Stimulated activated CD4-positive, alpha-beta T cell treated with anti-CD3 and anti-CD28 coated beads, Interleukin-4, amount 100 ng/mL, for 4 hours (primary cell): Measurements from ENCODE around the gene DOK4.

Experiments used
- DNase-seq, 2 experiments: peaks; one replicate each; pipeline ENCODE4 v3.0.0-alpha.2; 2020

DOK4 gene

DNA sequence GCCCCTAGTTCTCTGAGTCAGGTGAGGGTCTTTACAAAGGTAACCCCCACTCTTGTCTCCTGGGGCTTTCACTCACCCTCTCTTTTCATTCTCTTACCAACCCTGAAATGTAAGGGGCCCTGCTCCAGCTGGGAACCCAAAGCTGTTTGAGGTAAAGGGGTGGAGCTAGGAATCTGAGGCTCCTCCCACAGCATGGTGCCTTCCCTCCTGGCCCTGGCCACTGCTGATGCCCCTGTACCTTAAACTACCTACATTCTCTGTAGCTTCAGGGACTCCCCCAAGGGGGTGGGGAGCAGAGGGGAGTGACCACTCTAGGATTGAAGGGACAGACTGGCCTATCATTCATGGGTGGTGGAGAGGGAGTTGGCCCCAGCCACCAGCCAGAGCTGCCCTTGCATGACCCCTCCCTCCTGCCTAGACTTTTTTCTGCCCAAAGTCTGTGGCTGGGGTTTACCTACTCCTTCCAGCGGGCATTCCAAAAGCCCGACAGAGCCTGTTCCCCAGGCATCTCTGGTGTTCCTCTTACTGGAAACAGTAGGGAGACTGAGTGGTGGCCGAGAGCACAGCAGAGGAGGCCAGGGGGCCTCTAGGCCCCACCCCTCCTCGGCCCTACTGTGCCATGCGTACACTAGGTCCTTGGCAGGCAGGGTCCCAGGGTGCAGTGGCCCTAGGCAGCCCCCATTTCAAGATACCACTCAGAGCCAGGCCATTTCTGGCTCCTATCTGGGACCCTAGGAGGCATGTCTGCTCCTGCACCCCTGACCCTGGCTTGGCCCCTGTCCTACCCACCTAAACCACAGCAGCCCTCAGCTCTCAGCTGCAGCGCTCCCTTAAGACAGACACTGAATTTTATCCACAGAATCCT is 9.5 kb downstream of the DOK4 start:
- no peak for DNase-seq

DNA sequence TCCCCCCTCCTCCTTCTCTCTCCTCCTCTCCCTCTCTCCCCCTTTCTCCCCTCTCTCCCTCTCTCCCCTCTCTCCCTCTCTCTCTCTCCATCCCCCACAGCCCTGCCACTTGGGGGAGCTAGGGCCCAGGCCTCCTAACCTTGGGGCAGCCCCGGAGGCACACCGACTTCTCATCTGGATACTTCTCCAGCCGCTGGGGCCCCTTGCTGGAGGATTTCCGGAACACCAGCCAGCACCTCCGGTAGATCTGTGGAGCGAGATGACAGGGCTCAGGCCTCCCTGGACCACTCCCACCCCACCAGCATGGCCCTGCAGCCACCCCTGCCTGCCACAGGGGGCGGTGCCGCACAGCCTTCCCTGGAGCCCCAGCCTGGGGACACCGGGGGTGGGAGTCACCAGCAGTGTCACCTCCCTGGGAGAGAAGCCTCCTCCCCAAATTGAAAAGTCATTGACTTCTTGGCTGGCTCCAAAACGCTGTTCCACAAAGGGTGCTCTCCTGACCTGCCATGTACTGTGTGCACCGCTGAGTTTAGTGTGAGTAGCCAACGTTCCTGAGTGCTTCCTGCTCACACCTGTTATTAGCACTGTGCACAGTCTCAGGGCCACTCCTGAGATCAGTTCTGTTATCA is 10.5 kb downstream of the DOK4 start:
- DNase-seq: peak; percentile 58 to 61

GRCh38 chr16:57474671-57475661 is 11.3 kb downstream of the DOK4 start:
- no peak for DNase-seq

GRCh38 chr16:57473906-57474305 is 12.4 kb downstream of the DOK4 start:
- no peak for DNase-seq

GRCh38 chr16:57473176-57473840 is 13.0 kb downstream of the DOK4 start:
- no peak for DNase-seq

- no peak for DNase-seq
Observed at GRCh38 chr16:57472665-57473060, 13.6 kb downstream of the DOK4 start.

- DNase-seq: no peak
Observed at GRCh38 chr16:57471852-57472664, 14.2 kb downstream of the DOK4 start.

DNA sequence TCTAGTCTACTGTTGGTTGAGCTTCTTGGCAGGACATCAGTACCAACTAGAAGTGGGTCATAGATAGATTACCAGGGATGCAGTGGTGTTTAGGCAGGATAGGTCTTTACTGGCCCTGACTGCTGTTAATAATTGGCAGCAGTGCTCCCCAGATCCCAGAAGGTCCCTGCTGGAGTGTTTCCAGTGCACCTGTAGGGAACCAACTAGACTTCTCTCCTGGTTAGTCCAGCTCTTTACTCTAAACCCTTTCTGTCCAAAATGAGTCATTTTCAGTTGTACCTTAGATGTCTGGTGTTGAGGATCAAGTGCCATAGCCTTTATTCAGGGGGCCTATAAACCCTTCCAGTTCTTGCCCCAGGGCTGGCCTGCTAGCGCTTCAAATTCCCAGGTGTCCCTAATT is 15.1 kb downstream of the DOK4 start:
- DNase-seq: no peak

DNA sequence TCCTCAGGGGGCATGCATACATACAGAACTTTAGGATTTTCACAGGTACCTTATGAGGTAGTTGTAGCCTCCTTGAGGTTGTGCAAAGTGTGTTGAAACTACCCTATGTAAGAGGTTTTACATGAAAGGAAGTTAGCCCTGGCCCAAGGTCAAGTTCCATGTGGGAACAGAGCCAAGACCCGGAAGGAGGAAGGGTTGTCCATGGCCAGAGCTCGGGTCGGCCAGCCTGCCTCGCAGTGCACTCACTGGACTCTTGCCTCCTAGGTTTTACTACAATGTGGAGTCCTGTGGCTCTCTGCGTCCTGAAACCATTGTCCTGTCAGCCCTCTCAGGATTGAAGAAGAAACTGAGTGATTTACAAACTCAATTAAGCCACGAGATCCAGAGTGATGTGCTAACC is 15.6 kb downstream of the DOK4 start:
- DNase-seq: no peak

GRCh38 chr16:57469917-57470470 is 16.3 kb downstream of the DOK4 start:
- no peak for DNase-seq

DNA sequence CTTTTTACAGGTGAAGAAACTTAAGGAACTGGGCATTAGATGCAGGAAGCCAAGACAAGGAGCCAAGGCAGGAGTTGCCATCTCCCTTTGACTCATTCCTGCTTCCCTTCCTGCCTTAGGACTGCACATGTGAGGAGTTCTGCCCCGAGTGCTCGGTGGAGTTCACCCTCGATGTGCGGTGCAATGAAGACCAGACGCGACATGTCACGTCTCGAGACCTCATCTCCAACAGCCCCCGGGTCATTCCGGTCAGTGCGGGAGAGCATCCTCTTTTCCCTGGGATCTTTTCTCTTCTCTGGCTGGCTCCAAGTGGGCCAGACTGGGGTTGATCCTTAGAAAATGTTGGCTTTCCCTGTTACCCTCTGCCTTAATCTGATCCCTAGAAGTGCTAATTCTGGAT is 17.2 kb downstream of the DOK4 start:
- DNase-seq: no peak

- no peak for DNase-seq
Observed at GRCh38 chr16:57468346-57468745, 17.9 kb downstream of the DOK4 start.

DNA sequence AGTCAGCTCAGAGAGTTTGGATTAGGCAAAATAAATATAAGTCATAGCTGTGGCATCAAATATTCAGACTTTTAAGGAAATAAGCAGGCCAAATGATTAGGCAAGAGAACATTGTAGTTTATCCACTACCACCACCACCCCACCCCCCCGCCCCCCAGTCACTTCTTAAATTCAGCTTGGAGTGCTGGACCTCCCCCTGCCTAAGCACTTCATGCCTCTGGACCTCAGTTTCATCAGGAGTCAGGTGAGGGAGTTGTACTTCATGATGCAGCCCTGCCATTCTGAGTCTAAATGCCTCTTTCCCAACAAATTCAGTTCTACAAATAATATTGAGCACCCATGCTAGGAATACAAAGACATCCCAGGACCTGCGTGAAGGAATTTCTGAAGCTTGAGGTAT is 21.8 kb downstream of the DOK4 start:
- DNase-seq: no peak

- DNase-seq: peak in 1 of 2 experiments; percentile 10
Observed at GRCh38 chr16:57462978-57463362, 23.3 kb downstream of the DOK4 start.

GRCh38 chr16:57462209-57462977 is 23.9 kb downstream of the DOK4 start, which contains the start of gene POLR2C:
Gene POLR2C (plus strand): TSS chr16:57462679. CDS start chr16:57462725, 46 bp downstream.
- peak; percentile 86 to 93 for DNase-seq

- no peak for DNase-seq
Observed at GRCh38 chr16:57452021-57452420, 34.3 kb downstream of the DOK4 start.

- peak; percentile 90 to 93 for DNase-seq
Observed at GRCh38 chr16:57447186-57447962, 38.9 kb downstream of the DOK4 start, which contains the start of the genes CIAPIN1 and COQ9. Gene CIAPIN1 (minus strand): TSS chr16:57447385. CDS start chr16:57440928, 6,457 bp downstream. Gene COQ9 (plus strand): TSS chr16:57447479. CDS start chr16:57447506, 27 bp downstream.

DNA sequence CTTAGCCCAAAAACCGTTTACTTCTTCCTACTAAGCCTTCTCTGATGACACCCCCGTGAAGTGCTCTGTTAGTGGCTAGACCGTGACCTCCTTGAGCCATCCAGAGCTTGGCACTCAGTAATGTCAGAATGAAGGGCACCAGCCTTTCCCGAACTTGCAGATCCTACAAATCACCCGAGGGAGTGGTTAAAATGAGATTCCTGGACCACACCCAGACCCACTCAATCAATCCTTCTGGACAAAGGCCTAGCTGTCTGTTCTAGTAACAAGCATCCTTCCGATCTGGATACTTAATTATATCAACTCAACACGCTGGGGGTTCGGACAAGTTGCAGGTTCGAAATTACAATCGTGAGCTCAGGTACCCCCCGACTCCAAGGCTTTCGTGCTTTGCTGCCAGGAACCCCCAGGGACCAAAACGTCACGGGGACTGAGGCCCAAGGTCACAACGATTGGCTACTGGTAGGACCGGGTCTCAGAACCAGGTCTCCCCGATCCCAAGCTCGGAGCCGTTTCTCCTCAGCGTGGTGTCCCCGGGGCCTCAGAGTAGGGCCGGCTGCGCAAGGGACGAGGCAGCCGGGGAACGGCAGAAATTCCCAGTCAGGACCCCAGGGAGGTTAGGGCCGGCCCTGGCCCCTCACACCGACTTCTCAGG is 39.6 kb downstream of the DOK4 start:
- DNase-seq: no peak

- DNase-seq: no peak
Observed at GRCh38 chr16:57445510-57445909, 40.8 kb downstream of the DOK4 start.
